Hepatocyte (in vitro differentiated cells): ENCODE measurements around the gene SURF1.

ENCODE experiments used
- CTCF ChIP-seq: fragments of 200-600 bp; sonication (generic); IDR thresholded peaks from 2 replicates; pipeline ENCODE4 v1.5.1; 2016; ENCODE audit warnings: antibody characterized with exemption, mild to moderate bottlenecking; ENCODE audit not compliant: poor library complexity
- EZH2phosphoT487 ChIP-seq: fragments of 200-600 bp; sonication (generic); IDR thresholded peaks from one replicate; pipeline ENCODE4 v1.6.1; 2018; ENCODE audit warnings: antibody characterized with exemption, mild to moderate bottlenecking, low read depth, moderate library complexity; ENCODE audit not compliant: unreplicated experiment, severe bottlenecking

GRCh38 chr9:133333566-133333965 lies 22.7 kb downstream of the SURF1 start:
- no peak for TF ChIP-seq EZH2phosphoT487
- TF ChIP-seq CTCF = no peak
